Retinal pigment epithelial cell (primary cell): ENCODE results near the gene ZFYVE9.

ENCODE experiments used
- DNase-seq: peaks from one replicate; pipeline ENCODE4 v3.0.0-alpha.2; 2010; ENCODE audit warnings: low read depth
- H3K4me3 ChIP-seq: 2 replicates; pipeline ENCODE4 v1.5.1; 2011; ENCODE audit warnings: mild to moderate bottlenecking, low read length, control low read depth, moderate library complexity
- TF ChIP-seq, protein P1 (sequence below): conservative IDR thresholded peaks from 2 replicates; pipeline ENCODE4 v1.5.1; 2011; ENCODE audit warnings: low read depth, low read length, control low read depth, inconsistent platforms

The ZFYVE9 gene

DNA sequence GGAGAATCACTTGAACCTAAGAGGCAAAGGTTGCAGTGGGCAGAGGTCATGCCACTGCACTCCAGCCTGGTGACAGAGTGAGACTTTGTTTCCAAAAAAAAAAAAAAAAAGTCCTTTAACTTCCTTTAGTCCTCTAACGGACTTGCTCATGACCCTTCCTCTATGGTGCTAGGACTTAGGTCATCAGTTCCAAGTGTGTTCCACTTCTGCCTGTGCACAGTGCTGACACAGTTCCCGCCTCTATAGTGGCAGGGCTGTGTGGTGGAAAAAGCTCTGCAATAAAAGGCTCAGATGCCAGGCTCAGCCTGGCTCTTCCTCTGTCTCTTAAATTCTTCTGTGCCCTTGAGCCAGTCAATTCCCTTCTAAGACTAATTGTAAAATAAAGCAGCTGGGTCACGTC lies 202.1 kb downstream of the ZFYVE9 start:
- H3K4me3 ChIP-seq, result no peak overlapping the region
- no peak for DNase-seq
- TF ChIP-seq, protein P1, sequence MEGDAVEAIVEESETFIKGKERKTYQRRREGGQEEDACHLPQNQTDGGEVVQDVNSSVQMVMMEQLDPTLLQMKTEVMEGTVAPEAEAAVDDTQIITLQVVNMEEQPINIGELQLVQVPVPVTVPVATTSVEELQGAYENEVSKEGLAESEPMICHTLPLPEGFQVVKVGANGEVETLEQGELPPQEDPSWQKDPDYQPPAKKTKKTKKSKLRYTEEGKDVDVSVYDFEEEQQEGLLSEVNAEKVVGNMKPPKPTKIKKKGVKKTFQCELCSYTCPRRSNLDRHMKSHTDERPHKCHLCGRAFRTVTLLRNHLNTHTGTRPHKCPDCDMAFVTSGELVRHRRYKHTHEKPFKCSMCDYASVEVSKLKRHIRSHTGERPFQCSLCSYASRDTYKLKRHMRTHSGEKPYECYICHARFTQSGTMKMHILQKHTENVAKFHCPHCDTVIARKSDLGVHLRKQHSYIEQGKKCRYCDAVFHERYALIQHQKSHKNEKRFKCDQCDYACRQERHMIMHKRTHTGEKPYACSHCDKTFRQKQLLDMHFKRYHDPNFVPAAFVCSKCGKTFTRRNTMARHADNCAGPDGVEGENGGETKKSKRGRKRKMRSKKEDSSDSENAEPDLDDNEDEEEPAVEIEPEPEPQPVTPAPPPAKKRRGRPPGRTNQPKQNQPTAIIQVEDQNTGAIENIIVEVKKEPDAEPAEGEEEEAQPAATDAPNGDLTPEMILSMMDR, result no peak

DNA sequence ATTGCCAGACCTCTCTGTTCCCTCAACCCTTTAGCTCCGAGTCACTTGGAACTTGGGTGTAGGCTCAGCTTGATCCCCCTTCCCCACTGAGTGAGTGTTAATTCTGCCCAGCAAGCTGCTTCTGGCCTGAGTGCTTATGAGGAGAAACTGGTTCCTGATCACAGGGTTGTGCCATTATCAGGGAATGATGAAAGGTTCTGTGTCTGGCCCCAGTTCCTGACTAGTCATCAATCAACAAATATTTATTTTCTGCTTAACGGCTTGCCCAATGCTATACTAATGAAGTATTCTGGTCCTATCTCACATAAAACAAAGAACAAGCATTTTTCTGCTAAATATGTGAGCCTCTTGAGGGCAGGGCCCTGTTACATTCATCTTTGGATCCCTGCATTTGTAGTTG lies 203.4 kb downstream of the ZFYVE9 start:
- TF ChIP-seq, protein P1, result no peak
- DNase-seq, result no peak
- no peak overlapping the region for H3K4me3 ChIP-seq

DNA sequence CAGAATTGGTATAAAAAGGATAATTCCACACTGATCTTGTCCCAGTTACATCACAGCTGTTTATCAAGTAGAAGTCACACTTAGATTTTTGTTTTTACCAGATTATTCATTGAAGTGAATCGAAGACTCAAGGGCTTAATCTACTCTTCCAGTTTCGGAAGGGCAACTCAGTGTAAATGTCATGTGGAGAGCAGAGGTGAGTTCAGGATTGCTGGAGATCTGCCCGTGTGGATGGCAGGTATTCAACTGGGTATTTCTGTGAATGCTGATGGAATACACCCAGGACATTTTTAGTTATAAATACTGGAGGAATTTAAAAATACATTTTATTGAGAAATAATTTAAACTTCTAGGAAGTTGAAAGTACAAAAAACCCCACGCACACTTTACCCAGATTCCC lies 204.8 kb downstream of the ZFYVE9 start:
- H3K4me3 ChIP-seq, result no peak overlapping the region
- no peak for DNase-seq
- TF ChIP-seq, protein P1, result no peak

DNA sequence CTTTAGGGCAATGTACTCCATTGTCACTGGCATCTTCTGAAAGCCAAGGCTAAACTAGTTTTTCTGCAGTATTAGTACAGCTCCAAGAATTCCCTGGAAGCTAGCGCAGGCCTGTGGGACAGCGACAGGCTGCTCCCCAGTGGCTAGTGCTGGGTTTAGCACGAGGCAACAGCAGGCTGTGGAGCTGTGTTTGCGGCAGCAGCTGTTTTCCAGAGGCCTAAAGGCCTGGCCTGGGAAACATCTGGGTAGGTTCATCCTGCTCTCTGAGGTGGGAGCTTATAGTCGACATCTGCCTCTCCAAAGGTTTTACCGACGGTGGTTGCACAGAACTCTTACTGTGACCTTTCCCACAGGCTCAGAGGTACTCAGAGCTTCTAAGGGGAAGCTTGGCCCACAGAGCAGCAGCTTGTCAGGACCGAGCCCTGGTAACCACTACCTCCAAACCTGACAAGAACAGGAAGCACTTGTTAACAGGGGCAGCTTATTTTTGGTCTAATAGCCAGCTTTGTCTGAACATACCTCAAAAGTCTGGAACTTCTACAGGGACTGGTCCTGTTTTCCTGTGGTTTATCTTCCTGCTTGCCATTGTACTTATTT lies 206.9 kb downstream of the ZFYVE9 start:
- no peak overlapping the region for H3K4me3 ChIP-seq
- DNase-seq, result no peak
- TF ChIP-seq, protein P1, result peak; percentile 52

DNA sequence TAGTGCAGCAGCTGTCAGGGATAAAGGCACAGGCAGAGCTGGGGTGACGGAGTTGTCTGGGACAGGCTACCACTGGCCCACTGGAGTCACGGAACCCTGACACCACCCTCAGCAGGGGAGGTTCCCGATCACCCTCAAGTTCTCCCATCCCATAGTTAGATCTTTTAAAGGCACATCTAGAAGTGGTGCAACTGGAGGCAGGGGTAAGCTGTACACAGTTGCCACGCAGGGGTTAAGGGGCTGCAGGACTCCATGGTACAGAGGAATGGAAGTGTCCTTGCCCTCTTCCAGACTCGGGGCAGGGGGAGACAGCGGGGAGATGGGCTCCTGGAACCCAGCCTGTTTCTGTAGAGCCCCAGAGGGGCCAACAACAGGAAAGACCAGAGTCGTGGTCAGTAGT lies 210.8 kb downstream of the ZFYVE9 start:
- DNase-seq, result no peak
- TF ChIP-seq, protein P1, result no peak
- H3K4me3 ChIP-seq, result no peak overlapping the region

DNA sequence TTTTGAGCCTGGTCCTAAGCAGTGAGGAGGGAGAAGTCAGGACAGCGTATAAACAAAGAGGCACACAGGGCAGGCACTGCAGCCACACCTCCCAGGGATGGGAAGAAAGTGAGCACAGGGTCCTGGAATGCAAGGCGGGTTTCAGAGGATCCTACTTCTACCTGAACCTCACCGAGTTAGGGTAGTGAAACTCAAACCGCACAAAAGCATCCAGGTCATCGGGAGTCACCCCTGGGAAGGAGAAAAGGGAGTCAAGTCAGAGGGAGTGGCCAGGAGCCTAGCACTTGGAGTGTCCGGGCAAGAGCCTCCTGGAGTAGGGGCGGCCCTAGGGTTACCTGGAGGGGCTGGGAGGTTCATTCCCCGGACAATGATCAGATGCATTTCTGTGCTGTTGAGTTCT lies 213.5 kb downstream of the ZFYVE9 start:
- no peak overlapping the region for H3K4me3 ChIP-seq
- TF ChIP-seq, protein P1, result no peak
- no peak for DNase-seq

DNA sequence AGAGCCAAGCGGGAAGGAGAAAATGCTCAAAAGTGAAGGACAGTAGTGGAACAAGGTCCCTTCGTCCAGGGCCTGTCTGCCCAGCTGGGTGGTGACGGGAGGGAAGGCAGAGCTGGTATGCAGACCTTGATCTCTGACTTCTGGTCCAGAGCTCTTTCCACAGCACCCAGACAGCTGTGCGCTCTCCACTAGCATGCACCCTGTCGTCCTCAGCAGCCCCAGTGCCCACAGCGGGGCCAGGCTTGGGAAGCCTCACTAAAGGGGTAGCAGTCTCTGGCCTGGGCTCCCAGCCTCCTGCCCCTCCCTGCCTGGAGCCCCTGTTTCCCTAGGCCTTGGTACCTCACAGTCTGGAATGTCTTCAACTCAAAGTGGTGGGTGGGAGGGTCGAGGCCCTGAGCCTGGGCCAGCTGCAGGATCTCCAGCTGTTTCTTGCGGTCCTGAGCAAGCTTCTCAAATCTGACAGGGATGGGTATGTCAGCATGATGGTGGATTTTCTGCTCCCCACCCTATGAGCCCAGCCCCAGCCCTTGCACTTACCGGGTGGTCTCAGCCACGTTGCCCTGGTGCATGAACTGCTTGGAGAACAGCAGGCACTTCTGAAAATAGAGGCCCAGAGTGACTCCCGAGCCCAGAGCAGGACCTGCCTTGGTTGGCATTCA lies 214.1 kb downstream of the ZFYVE9 start:
- no peak for DNase-seq
- TF ChIP-seq, protein P1, result no peak

More for the DNA sequence above, 214.1 kb downstream of the ZFYVE9 start:
- H3K4me3 ChIP-seq, result no peak overlapping the region
